EL (cell line): ENCODE results near the gene MAPKAPK3.
"Not testable (repeated sequence)": the region's sequence is repeated elsewhere in the genome, so short reads cannot be mapped to it uniquely, and the experiment has no call there.

Experiments used
- DNase-seq: peaks from one replicate; pipeline ENCODE4 v3.0.0-alpha.2; 2016

Gene MAPKAPK3

GRCh38 chr3:50658831-50659230 lies 41.9 kb downstream of the MAPKAPK3 start:
- DNase-seq = no peak

DNA sequence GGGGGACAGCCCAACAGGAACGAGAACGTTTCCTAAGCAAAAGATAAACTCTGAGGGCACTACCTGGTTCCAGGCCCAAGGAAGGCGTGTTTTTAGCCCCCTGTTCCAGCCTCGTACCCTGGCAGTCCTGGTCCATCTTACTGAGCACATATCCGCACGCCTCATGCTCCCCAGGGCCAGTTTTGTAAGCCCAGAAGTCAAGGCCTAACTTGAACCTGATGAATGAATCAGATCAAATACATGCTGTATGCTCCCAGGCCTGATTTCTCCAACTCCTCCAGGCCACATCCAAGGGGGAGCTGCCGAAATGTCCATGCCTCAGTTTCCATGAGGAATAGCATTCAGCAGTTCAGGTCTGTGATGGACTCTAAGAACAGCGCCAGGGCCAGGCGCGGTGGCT lies 43.4 kb downstream of the MAPKAPK3 start:
- DNase-seq = no peak

DNA sequence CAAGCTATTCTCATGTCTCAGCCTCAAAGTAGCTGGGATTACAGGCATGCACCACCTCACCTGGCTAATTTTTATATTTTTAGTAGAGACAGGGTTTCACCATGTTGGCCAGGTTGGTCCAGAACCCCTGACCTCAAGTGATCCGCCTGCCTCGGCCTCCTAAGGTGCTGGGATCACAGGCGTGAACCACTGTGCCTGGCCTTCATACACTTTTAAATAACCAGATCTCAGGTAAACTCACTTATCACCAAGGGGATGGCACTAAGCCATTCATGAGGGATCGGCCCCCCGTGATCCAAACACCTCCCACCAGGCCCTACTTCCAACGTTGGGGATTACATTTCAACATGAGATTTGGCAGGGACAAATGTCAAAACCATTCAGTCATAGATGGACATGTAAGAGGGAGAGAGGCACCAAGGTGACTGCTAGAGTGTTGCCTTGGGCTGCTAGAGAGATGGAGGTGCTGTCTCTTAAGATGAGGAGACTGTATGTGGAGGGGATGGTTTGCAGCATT lies 44.4 kb downstream of the MAPKAPK3 start:
- DNase-seq = no peak

GRCh38 chr3:50662408-50662807 lies 45.5 kb downstream of the MAPKAPK3 start:
- DNase-seq = no peak

DNA sequence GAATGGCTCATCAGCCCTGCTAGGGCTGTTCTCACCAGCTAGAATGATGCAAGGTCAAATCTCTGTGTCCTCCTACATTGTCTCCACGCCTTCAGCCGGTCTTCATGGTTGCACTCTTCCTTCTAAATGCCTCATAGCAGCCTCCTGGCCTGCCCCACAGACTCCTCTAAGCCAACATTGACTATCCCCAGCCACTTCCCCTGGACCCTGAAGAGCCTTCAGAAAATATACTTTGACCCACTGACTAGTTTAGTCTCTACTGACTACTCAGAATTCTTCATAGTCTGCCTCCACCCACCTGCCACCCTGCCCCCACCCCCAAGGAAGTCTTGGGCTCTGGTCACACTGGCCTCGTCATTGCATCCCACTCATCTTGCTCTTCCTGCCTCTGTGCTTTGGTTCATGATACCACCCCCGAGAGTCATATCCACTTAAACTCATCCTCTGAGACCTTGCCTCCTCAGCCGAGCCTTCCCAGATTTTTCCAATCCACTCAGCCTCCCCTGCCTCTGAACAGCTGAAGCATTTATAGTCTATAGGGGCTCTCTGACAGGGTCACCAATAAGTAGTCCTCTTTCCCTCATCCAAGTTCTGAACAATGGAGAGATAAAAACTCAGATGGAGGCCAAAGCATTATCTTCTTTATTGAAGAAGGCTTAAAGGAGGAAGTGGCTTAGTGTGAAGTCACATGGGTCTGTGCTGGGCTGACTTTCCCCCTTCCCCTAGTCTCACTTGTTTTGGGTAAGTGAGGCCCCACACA lies 48.3 kb downstream of the MAPKAPK3 start:
- no peak for DNase-seq

DNA sequence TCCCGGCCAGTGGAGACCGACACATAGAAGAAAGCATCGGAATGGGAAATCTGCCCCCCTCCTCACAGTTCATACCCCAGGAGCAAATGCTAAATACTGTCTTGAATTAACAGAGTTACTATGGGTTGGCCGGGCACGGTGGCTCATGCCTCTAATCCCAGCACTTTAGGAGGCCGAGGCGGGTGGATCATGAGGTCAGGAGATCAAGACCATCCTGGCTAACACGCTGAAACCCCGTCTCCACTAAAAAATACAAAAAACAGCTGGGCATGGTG lies 48.8 kb downstream of the MAPKAPK3 start:
- DNase-seq = not testable (repeated sequence)

GRCh38 chr3:50666837-50667236 lies 49.9 kb downstream of the MAPKAPK3 start:
- DNase-seq = no peak

- DNase-seq = peak; percentile 84
Observed at GRCh38 chr3:50671331-50671730, 54.4 kb downstream of the MAPKAPK3 start.

GRCh38 chr3:50672656-50673055 lies 55.7 kb downstream of the MAPKAPK3 start:
- DNase-seq = no peak

DNA sequence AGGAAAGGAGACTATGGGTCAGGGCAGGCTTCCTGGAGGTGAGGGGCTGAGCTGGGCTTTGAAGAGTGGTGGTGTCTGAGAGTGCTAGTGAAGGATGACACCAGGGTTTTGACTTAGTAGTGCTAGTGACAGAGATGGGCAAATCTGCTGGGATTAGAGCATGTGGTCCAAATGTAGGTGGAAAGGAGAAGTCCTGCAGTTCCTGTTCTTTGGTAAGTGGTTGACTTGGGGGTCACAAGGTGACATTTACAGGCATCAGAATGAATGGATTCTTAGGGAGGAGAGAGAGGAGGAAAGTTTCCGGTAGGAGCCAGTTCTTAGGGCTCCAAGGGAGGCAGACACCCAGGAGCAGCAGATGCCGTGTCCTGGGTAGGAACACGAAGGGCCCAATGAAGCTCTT lies 57.0 kb downstream of the MAPKAPK3 start:
- no peak for DNase-seq

- peak; percentile 39 for DNase-seq
Observed at GRCh38 chr3:50674349-50675178, 57.6 kb downstream of the MAPKAPK3 start, which contains the start of gene DOCK3. TSS of gene DOCK3 (plus strand) at chr3:50674927. CDS start at chr3:50675264, 337 bp downstream.

DNA sequence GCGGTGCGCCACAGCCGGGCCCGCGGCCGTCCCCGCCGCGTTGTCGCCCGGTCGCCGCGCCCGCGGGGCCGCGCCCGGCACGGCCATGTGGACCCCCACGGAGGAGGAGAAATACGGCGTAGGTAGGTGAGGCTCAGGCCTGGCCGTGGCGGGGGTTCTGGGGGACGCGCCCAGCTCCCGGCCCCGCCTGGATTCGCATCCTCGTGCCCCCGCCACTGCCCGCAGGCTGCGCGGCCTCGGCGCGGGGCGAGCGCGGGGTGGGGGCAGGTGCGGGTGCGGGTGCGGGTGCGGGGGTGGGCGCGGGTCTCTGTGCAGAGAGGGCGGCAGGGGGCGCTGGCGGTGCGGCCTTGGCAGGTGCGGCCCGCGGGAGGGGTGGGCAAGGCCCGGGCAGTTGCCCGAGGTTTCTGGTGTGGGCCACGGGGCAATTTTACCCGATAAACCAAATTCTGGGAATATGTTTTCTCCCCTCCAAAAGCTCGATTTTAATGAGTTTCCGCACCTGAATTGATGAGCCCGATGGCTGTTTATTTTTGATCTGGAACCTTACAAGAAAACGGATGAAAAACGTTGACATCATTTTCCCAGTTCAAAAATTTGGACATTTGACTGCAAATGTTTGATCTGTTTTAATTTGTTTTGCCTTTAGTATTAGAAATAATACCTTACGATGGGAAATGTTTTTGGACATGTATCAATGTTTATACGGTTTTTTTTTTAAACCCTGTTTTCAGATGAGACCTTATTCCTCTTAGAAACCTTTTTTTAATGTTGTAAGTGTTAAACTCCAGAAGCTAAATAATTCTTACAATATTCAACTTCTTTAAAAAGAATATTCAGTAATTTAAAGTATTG lies 58.5 kb downstream of the MAPKAPK3 start:
- DNase-seq = no peak

GRCh38 chr3:50676031-50676705 lies 59.2 kb downstream of the MAPKAPK3 start:
- DNase-seq = no peak

DNA sequence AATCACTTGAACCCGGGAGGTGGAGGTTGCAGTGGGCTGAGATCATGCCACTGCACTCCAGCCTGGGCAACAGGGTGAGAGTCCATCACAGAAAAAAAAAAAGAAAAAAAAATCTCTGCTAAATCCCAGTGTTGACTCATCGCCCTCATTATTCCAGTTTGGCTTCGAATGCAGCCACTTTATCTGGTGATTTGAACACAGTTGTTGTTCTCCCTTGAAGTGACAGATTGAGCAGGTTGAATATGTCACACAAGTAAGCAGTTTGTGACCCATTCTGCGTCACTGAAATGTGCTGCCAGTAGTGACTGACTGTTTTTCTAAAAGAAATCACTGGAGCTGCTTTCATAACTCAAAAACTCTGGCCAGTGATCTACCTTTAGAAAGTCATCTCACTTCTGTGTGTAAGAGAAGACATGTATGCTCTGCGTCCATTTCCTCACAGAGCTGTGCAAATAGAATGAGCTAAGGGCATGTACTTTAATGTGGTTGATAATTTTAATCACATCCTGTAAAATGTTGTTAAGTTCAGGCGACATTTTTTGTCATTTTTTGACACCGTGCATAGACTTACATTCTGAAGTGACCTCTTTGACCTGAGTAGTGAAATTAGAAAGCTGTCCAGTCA lies 70.3 kb downstream of the MAPKAPK3 start:
- DNase-seq = no peak

DNA sequence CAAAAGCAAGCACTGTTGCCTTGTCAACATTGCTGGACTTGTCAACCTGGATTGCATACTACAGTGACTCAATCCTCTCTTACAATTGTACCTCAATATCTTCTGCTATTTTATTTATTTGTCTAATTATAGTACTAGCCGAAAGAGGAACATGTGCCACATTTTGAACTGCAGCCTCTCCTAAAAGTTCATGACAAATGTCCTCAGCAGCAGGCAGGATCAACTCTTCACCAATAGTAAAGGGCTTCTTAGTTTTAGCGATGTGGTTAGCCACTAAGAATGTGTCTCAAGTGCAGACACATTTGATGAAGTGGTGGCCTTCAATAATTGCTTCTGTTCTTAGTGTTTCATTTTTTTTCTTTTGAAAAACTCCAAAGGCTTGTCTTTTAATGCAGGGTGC lies 71.0 kb downstream of the MAPKAPK3 start:
- no peak for DNase-seq

GRCh38 chr3:50688602-50689001 lies 71.7 kb downstream of the MAPKAPK3 start:
- not testable (repeated sequence) for DNase-seq

- no peak for DNase-seq
Observed at GRCh38 chr3:50689558-50689957, 72.6 kb downstream of the MAPKAPK3 start.

DNA sequence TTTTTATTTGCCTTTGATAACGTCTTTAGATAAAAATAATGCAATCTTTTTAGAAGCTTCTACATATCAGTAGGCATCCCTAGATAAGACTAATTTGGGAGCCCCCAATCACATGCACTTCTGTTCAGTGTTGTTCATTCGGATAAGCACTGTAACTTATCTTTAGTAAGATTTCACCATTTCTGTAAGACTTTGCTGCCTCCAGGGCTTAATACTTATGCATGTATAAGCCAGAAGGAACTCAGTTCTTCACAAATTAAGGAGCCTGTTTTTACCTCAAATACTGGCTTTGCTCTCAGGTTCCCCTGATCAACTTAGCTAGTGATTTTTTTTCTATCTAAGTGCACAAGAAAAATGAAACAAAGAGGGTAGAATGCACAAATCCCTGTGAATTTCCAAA lies 78.1 kb downstream of the MAPKAPK3 start:
- DNase-seq = no peak

GRCh38 chr3:50696276-50696675 lies 79.3 kb downstream of the MAPKAPK3 start:
- no peak for DNase-seq

DNA sequence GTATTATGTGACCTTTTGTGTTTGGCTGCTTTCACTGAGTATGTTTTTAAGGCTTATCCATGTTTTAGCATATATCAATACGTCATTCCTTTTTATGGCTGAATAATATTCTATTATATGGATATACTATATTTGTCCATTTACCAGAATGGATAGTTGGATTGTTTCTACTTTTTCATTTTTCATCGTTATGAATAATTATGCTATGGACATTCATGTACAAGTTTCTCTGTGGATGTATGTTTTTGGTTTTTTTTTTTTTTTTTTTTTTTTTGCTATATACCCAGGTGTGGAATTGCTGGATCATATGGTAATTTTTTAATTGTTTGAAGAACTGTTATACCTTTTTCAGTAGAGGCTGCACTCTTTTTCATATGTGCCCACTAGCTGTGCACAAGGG lies 81.3 kb downstream of the MAPKAPK3 start:
- no peak for DNase-seq
